GM18858 (cell line): Measurements from ENCODE around the gene CAV3.

Experiments
- ATAC-seq: cut with Tn5 transposase; IDR thresholded peaks from one replicate; pipeline ENCODE4 v1.9.1; 2021; ENCODE audit not compliant: unreplicated experiment

The CAV3 gene

DNA sequence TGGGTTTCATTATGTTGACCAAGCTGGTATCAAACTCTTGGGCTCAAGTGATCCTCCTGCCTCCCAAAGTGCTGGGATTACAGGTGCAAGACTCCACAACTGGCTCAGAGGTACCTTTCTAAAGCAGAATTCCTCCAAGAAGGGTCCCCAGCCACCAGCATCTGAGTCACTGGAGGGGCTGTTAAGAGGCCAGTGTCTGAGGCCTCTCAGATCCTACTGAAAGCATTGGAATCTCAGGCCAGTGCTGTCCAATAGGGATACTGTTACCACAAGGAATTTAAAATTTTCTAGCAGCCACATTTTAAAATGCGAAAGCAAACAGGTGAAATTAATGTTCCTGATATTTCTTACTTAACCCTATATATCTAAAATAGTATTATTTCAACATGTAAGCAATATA lies 1.3 kb downstream of the CAV3 start:
- ATAC-seq, result no peak

DNA sequence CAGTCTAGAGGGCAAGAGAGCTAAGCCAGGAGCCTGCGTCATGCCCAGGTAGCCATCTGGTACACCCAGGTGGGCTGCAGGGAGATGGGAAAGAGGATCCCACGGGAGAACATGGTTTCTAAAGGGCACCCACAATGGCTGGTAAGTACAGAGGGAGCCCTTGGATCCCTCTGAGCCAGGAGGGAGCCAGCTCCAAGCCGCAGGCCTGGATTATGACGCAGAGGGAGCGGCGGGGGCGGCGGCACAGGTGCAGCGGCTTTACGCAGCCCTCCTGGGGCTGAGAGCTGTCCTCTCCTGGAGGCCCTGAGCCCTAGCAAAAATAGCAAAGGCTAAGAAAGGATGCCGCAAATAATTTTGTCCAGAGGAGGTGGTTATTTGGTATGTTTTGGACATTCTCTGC lies 2.8 kb downstream of the CAV3 start:
- no peak for ATAC-seq

DNA sequence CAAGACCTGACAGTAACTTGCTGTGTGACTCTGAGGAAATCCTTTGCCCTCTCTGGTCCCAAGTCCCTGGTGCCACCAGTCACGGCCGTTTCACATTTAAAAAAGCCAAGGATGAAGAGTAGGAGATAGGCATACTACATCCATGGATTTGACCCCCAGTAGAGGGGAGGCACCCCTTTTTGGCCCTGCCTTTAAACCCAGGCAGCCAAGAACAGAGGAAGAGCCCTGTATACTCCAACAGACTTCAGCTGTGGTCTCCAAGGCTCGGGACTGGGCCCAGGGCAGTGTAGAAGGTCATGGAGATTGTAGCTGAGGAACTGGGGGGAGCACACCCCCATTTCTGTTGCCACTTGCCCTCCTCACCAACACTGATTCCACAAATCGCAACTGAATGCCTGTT lies 3.7 kb downstream of the CAV3 start:
- ATAC-seq, result no peak

DNA sequence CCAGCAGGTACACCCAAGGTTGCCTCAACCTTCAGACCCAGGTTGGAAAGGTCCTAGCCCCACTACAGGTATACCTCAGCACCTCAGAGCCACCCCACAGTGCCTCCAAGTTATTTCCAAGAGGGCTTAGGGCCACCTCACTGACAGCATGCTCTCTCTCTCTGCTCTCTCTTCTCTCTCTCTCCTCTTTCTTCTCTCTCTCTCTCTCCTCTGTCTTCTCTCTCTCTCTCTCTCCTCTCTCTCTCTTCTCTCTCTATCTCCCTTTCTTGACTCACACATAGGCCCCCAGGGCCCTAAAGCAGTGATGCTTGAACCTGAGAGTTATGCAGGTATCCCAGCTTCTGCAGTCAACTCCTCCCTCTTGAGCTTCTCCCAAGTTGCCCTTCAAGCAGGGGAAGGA lies 4.2 kb downstream of the CAV3 start:
- no peak for ATAC-seq

DNA sequence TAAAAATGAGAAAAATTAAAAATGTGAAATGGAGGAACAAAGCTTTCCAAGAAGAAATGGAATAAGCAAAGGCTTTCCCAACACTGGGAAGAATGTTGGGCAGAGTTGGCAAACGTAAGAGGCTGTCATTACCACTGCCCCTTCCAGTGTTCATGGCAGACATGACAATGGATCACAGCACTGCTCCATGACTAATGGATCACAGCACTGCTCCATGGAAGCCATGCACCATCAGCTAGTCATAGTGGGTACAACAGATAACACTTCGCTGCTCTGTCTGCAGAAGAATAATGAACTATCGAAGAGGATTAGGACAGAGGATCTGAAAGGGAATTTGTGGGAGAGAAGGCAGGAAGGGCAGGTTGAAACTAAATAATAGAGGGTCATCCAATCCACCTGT lies 5.0 kb downstream of the CAV3 start:
- no peak for ATAC-seq

DNA sequence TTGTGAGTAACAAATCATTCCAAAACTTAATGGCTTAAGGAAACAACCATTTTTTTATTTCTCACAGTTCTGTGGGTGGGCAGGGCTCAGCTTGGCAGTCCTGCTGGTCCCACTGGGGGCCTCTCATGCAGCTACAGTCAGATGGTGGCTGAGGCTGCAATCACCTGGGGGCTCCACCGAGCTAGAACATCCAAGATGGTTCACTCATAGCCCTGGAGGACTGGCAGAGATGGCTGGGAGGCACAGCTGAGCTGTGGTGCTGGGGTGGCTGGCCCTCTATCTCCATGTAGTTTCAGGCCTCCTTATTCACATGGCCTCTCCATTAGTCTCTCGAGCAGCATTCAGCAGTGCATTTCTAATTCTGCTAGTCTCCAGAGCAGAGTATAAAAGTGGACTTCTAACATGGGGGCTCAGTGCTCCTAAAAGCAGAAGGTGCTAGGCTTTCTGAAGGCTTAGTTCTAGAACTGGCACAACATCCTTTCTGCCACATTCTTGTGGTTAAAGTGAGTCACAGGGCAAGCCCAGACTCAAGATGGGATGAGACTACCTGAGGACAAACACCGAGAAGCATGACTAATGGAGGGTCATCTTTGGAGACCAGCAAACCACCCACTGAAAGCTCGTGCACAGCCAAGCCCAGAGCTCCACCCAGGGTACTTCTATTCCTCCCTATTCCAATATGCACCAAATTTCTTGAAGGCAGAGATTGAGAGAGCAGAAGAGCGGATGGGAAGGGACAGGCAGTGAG lies 6.3 kb downstream of the CAV3 start:
- ATAC-seq, result no peak

DNA sequence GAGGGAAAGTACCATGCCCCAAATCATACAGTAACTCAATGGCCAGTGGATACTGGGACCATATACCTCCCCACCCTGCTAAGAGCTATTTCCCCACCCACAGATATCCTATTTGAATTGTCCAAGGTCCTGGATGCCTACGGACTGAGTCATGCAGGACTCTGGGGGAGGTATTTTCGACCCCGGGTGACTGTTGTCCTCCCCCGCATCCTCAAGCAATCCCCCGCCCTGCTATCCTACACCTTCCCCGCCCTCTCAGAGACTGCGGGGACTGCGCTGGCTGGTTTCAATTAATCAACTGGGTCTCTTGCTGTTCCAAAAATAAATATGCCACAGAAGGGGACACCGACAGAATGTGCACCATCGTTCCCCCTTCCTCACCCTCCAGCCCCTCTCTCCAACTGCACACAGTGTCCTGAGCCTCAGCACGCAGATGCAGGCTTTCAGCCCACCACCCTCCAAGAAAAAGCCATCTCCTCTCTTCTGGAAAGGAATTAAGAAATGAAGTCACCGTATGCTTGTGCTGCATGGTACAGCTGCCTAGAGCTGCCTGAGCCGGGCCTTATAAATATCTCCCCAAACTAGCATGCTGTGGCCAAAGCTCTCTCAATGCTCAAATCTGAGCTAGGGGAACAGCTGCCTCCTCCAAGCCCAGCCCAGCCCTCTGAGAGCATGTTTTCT lies 8.1 kb downstream of the CAV3 start:
- no peak for ATAC-seq

DNA sequence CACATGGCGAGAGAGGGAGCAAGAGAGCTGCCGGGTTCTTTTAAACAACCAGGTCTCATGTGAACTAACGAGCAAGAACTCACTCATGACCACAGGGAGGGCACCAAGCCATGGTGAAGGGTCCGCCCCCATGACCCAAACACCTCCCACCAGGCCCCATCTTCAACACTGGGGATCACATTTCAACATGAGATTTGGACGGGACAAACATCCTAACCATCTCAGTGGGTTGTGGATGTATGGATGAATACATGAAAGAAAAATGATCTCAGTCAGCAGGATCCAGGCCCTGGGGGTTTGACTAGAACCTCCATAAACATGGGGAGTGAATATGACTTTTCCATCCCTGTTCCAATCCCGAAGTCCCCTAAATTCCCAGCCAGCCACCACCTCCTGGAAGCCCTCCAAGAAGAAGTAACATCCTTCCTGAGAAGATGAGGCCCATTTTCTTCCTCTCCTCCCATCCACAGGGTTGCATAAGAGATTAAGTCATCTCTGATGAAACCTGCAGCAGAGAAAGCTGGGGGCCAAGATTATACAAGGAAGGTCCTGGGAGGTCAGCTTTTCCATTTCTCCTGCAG lies 9.5 kb downstream of the CAV3 start:
- no peak for ATAC-seq

DNA sequence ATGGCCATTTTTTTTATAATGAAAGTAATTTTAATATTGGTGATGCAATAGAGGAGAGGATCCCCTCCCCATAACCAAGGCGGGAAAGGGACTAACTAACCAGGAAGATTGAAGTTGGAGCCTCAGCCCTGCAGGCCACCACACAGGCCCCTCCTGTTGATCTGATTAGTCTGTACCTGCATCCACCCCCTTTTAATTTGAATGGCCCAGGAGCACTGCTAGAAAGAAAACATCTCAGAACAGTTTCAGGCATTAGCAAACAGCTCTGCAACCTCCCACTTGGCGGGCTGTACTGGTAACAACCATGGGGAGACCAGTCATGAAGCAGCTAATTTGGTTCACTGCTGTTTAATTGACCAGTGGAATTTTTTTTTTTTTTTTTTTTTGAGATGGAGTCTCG lies 10.3 kb downstream of the CAV3 start:
- ATAC-seq, result no peak

DNA sequence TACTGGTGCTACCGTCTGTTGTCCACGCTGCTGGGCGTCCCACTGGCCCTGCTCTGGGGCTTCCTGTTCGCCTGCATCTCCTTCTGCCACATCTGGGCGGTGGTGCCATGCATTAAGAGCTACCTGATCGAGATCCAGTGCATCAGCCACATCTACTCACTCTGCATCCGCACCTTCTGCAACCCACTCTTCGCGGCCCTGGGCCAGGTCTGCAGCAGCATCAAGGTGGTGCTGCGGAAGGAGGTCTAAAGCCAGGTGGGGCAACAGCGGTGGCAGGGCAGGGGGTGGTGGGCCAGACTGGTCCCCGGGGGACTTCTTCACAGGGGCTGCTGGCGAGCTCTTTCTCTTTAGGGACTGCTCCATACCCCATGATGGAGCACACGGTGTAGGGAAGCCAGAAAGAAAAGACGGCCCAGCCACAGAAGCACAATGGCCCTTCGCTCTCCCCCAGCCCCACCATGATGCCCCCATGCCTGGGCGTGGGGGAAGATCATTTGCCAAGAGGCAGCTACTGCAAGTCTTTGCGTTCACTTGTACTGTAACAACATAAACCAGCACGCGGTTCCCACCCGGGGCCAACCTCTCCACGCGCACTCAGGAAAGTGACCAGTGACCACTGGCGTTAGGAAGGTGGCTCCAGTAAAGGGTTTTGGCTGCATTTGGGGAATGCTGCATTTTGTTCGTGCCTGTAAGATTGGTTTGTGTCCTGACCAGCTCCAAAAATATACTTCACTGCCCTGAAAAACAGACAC lies 12.2 kb downstream of the CAV3 start:
- ATAC-seq, result no peak

DNA sequence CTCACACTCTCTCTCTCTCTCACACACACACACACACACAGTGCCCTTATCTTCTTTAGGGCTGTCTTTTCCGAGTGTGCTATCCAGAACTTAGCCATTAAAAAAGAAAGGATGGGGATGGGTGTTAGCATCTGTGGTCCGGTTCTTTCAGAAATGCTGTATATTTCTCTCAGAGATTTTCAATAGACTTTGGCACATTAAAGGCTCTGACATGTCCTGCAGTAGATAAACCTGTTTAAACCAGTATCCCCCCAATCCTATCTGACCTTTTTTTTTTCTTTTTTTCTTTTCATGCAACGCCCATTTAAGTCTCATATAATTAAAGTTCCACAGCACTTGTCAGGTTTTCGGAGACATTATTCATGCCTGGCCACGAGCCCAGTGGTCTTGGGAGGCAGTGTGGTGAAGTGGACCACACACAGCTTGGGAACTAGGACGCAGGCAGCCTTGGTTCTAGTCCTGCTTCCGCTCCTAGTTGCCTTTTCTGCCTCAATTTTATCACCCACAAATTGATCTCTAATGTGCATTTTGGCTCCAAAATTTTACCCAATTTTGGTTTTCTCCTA lies 13.3 kb downstream of the CAV3 start:
- no peak for ATAC-seq

DNA sequence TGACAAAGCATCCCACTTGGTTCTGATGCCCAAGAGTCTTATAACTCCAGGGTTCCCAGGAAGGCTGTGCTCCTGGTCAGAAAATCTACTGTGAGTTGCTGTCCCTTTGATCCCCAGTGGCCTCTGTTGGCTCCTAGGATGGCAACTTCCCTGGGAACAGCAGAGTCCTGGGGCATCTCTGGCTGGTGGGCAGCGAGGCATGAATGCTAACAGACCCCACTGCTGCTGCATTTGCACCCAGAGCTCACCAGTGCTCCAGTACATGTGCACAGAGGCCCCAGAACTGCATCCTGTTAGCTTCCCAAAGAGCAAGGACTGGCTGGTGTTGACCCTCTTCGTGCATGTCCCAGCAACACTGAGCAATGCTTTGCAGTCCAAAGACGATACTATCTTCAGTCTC lies 15.7 kb downstream of the CAV3 start:
- ATAC-seq, result no peak

DNA sequence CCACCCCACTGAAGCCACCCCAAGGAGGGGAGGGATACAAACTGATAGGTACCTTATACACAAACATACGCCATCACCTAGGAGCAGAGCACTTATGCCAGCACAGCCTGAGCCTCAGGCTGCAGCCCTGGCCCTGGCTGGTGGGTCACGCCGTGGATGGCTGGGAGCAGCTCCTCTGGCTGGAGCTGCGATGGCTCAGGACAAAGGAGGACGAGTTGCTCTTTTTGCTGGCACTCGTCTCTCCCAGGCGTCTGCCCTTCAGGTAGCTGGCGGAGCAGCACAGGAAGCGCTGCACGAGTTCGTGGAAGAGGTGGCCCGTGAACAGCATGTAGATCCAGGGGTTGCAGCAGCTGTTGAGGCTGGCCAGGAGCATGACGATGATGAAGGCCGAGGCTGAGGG lies 19.2 kb downstream of the CAV3 start:
- no peak for ATAC-seq

DNA sequence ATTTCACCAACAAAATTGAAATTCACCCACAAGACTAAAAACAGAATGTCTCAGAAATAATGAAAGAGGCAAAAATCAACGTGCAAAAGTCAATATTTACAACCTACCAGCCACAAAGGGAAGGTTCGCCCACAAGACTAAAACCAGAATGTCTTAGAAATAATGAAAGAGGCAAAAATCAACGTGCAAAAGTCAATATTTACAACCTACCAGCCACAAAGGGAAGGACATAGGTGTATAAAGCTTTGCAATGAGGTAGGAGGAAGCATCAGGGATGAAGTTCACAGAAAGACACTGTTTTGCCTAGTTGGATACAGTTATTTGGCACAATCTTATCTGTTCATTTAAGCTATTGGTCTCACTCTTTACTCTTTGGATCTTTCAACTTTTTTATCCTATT lies 21.5 kb downstream of the CAV3 start:
- no peak for ATAC-seq

DNA sequence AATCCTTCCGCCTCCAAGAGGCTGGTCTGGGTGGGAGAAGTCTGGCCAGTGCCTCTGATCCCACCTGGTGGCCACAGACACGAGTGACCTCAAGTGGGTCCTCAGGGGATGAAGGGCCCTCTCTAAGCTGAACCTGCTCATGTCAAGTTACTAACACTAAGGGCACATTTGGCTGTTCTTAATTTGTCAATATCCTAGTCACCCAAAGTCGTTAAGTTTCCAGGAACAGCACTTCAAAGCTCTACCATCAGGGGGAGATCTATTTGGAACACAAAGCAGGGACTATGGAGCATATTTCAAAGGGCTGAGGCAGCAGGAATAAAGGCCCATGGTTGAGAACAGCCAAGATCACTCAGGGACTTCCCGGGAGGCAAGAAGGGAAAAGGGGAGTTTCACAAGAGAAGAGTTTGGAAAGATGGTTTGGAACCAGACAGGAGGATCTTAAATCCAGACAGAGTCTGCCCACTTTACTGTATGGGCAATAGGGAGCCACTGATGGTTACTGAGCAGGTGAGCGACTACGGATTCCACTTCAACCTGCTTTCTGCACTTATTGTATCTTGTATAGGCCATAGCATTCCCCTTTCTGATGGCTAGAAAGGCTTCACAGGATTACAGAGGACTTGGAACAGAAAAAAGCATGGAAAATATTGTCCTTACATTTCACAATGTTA lies 22.1 kb downstream of the CAV3 start:
- no peak for ATAC-seq

DNA sequence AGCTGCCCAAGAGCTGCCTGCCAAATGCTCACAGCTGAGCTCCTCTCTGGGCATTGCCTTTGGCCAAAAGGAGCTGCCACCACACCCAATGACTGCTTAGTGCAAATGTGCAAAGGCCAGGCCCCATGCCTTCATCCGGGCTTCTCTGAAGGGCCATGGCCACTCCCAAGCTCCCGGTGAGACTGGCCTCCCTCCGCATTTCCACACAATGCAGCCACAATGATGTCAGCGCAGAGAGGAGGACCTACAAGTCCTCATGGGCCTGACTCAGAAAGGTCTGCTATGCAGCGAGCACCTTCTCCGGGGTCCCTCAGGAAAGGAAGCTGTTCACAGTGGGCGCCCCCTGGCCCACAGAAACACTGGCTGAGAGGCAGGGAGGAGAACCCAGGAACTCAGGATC lies 23.1 kb downstream of the CAV3 start:
- ATAC-seq, result no peak

DNA sequence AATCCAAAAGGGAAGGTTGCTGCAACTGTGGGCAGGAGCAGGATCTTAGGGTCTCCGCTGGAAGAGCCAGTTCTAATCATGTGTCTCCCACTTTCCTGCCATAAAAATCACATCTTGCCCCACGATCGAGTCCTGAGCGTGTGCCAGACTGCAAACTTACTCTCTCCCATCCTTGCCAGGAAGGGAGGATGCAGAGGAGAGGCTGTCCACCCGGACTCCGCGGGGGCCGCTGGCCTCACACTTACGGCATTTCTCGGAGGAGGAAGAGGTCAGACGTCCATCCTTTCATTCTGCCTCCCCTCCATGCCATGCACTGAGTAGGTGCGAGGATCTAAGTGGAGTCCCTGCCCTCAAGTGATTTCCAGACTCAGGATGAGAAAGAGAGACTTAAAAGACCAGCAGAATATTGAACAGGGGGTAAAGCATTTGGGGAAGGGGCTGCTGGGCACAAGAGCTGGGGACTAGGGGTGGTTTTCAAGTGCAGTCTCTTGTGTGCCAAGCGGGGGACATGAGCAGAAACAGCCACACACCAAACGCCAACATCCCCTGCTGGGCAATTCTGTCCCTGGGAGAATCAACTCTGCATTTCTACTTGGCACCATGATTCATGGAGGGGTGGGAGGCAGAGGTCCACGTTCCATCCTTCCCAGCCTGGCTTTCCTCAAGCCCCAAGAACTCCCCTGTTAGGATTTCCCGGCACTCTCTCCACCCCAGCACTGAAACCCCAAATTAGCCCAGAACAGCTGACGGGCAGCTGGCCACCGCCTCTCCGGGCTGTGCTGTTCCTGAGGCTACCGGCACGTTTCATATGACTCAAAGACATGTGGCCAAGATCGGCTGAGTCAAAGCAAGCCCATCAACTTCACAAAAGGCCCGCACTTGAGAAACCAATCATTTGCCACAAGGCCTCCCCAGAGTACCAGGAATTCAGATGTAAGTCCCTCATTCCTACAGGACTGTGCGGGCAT lies 24.2 kb downstream of the CAV3 start:
- ATAC-seq, result no peak

DNA sequence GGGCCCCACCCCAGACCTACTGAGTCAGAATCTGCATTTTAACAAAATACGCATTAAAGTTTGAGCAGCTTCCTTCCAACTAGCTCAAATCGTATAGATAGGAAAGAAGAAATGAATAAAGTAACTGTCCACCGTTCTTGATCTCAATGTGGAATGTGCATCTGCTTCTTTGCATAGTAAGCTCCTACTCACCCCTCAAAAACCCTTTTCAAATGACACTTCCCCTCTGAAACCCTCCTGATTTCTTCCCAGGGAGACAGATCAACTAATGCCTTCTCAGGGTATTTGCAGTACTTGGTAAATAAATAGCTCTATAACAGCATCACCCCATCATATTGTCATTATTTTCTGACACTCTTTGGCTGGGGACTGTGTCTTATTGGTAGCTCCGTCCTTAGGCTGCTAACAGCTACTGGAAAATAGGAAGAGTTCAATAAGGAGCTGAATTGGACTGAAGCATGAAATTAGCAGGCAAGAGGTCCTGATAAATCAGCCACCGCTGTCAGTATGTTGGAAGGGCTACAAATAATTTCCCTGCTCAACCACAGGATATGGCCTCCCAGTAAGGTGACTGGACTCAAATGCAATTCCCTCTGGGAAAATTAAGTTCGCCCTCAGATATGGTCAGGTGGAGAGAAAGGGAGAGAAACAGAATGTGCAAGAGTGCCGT lies 25.6 kb downstream of the CAV3 start:
- no peak for ATAC-seq

DNA sequence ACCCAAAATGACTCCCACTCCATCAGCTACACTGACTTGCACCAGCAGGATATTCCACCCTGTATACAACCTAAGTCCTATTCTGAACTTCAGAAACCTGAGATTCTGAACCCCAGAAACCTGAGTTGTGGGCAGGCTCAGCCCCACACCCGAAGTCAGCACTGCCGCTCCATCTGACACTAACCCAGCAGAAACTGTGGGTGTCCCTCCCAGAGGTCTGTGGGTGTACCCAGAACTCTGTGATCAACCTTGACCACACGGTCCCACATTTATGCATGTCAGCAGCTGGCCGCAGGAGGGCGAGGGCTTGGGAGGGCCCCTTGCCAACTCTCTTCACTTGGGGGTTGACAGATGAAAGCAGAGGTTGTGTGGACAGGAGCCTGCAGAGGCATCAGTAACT lies 26.5 kb downstream of the CAV3 start:
- no peak for ATAC-seq
